ENCODE measurements around the gene SNRNP35. TPM values are rescaled to one million over a fixed set of nuclear protein-coding genes. Genes with fewer than 3 reads are reported as not detected.
"Not testable (repeated sequence)": the region's sequence is repeated elsewhere in the genome, so short reads cannot be mapped to it uniquely, and the experiment has no call there.

Gene SNRNP35
- polyA plus RNA-seq, 1 donor, result 31.8 TPM

- DNase-seq (ENCODE audit: low read depth), result no peak
Observed at GRCh38 chr12:123488539-123489230, 30.7 kb downstream of the SNRNP35 start.

GRCh38 chr12:123489580-123489979 is 31.6 kb downstream of the SNRNP35 start:
- no peak for DNase-seq (ENCODE audit: low read depth)

- DNase-seq (ENCODE audit: low read depth), result no peak
Observed at GRCh38 chr12:123490089-123490488, 32.1 kb downstream of the SNRNP35 start.

- DNase-seq (ENCODE audit: low read depth), result no peak
Observed at GRCh38 chr12:123491056-123491455, 33.1 kb downstream of the SNRNP35 start.

GRCh38 chr12:123491481-123491880 is 33.5 kb downstream of the SNRNP35 start:
- no peak for DNase-seq (ENCODE audit: low read depth)

GRCh38 chr12:123492339-123493039 is 34.5 kb downstream of the SNRNP35 start:
- DNase-seq (ENCODE audit: low read depth), result not testable (repeated sequence)

- DNase-seq (ENCODE audit: low read depth), result no peak
Observed at GRCh38 chr12:123494124-123494851, 36.3 kb downstream of the SNRNP35 start.

- DNase-seq (ENCODE audit: low read depth), result no peak
Observed at GRCh38 chr12:123497065-123497464, 39.1 kb downstream of the SNRNP35 start.

- no peak for DNase-seq (ENCODE audit: low read depth)
Observed at GRCh38 chr12:123498126-123498825, 40.3 kb downstream of the SNRNP35 start.

- no peak for DNase-seq (ENCODE audit: low read depth)
Observed at GRCh38 chr12:123499332-123499731, 41.4 kb downstream of the SNRNP35 start.

- DNase-seq (ENCODE audit: low read depth), result no peak
Observed at GRCh38 chr12:123502163-123502704, 44.3 kb downstream of the SNRNP35 start.

GRCh38 chr12:123506059-123506842 is 48.3 kb downstream of the SNRNP35 start:
- no peak for DNase-seq (ENCODE audit: low read depth)

GRCh38 chr12:123506843-123507236 is 48.9 kb downstream of the SNRNP35 start:
- DNase-seq (ENCODE audit: low read depth), result no peak

- DNase-seq (ENCODE audit: low read depth), result no peak
Observed at GRCh38 chr12:123512838-123513665, 55.1 kb downstream of the SNRNP35 start.

GRCh38 chr12:123513805-123514204 is 55.9 kb downstream of the SNRNP35 start:
- DNase-seq (ENCODE audit: low read depth), result no peak

- not testable (repeated sequence) for DNase-seq (ENCODE audit: low read depth)
Observed at GRCh38 chr12:123514582-123515221, 56.8 kb downstream of the SNRNP35 start.

- no peak for DNase-seq (ENCODE audit: low read depth)
Observed at GRCh38 chr12:123516216-123516780, 58.4 kb downstream of the SNRNP35 start.

All from forelimb muscle (tissue), 1 donor.